Measurements from ENCODE around the gene ATAD3C.
"Not testable (repeated sequence)": the region's sequence is repeated elsewhere in the genome, so short reads cannot be mapped to it uniquely, and the experiment has no call there.

Gene ATAD3C

DNA sequence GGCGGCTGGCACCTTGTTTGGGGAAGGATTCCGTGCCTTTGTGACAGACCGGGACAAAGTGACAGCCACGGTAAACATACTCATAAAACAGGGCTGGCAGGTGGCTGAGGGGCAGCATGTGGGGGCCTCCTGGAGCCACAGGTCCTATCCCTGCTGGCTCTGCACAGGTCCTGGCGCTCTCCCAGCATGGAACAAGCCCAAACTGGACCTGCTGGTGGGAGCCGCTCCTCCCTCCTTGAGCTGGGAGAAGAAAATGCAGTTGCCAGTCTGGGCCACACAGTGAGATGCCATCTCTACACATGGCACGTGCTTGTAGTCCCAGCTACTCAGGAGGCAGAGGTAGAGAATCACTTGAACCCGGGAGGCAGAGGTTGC, 2.9 kb downstream of the ATAD3C start:
- DNase-seq: not testable (repeated sequence)

DNA sequence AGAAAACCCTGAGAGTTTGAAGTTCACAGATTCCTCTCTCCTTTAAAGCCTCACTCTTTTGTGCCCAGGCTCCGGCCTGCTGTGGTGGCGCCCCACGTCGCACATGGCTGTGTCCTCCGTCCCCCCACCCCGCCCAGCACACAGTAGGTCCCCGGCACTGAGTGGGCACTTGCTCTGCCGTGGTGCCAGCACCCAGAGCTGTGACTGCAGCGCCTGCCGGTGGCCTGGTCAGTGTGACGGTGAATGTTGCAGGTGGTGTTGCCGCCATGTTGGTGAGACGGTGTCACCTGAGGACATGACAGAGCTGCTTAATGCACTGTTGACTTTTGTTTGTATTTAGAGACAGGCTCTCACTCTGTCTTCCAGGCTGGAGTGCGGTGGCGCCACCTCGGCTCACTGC, 3.4 kb downstream of the ATAD3C start:
- no peak for DNase-seq

DNA sequence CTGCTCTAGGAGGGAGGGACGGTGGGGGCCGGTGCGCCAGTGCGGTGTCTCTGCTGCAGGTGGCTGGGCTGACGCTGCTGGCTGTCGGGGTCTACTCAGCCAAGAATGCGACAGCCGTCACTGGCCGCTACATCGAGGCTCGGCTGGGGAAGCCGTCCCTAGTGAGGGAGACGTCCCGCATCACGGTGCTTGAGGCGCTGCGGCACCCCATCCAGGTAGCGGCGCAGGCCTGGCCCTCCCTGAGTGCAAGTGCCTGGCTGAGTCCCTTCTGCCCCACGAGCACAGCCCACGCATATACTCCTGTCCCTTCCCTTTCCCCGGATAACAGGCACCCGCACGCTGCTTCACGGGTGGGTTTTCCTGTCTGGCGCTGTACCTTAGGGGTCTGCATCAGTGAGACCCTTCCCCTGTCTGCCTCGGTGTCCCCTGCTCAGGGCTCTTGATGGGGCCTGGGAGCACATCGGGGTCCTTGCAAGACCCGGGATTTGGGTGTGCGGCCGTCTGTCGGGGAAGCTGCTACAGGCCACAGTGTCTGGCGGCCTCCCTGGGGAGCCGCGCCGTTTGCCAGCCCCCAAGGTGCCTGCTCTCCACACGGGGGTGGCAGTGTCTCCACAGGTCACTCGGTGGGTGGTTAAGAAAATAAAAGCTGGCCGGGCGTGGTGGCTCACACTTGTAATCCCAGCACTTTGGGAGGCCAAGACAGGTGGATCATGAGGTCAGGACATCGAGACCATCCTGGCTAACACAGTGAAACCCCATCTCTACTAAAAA, 5.0 kb downstream of the ATAD3C start:
- not testable (repeated sequence) for DNase-seq

DNA sequence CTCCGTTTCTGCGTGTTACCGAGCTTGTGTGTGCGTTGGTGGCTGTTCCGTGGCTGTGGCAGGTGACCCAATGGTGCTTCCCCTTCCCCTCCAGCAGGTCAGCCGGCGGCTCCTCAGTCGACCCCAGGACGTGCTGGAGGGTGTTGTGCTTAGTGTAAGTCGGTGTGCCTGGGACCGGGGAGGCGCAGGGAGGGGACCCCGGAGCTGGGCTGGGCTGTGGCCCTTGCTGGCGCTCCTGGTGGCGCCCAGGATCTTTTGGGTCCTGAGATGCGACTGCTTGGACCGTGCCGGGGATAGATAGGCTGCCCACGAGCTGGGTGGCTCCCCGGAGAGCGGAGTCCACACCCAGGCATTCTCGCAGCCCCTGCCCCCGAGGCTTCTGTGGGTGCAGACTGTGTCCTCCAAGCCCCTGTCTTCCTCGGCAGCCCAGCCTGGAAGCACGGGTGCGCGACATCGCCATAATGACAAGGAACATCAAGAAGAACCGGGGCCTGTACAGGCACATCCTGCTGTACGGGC, 5.9 kb downstream of the ATAD3C start:
- DNase-seq: no peak

DNA sequence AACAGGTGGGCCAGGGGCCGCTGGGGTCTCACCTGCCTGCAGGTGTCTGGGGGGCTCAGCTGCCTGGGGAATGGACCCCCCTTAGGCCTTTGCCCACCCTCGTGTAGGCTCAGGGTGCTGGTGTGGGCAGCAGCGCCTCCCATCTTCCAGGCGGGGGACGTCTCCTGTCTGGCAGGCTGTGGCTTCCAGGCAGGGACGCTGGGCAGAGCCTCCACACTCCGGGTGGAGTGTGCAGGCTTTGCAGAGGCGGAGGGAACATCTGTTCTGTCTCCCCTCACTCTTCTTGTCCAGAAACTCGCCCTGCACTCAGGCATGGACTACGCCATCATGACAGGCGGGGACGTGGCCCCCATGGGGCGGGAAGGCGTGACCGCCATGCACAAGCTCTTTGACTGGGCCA, 6.4 kb downstream of the ATAD3C start:
- DNase-seq: not testable (repeated sequence)

DNA sequence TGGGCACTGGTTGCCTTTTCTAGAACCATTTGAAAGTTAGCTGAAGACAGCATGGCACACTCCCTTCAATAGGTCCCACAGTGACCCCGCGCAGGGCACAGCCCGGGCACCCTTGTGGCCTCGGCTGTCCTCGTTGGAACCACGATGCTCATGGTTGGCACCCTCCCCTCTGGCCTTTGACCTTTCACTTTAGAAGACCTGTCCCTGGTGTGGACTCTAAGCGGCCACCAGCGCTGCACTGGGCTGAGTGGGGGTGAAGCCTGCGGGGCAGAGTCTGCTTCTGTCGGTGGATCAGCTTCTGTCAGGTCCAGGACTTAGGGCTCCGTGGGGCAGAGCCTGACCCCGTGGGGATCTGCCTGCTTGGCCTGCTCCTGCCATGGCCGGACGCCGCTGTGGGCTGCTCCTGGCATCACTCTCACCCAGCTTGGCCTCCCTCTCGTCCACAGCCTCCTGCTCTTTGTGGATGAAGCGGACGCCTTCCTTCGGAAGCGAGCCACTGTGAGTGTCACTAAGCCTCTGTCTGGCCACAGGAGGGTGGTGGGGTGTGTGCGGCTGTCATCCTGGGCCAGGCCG, 7.3 kb downstream of the ATAD3C start:
- not testable (repeated sequence) for DNase-seq

DNA sequence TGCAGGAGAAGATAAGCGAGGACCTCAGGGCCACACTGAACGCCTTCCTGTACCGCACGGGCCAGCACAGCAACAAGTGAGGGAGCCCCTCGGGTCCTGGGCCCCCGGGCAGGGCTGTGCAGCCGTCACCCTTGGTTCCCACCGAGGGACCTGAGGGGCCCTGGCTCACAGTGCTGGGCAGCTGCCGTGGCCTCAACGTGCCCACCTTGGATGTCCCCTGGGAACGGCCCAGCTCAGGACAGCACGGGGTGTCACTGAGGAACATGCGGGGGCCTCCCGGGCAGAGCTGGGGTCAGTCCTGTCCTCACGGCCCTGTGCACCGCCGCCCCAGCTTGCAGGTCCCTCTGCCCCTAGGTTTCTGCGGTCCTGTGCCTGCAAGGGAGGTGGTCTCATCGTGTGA, 9.7 kb downstream of the ATAD3C start:
- DNase-seq: not testable (repeated sequence)

DNA sequence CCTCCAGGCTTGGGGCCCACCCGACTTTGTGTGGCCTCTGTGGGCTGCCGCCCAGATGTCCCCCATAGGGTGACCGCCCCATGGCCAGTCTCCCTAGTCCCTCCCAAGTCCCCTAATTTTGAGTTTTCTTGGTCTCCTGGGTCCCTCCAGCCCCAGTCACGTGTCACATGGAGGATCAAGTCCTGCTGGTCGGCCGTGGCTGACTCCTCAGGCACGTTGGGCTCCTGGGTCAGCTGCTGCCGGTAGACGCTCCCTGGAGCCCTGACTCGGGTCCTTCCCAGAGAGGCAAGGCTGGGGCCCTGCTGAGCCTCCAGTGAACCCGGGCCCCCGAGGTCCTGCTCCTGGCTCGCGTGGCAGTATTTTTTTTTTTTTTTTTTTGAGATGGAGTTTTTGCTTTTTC, 10.2 kb downstream of the ATAD3C start:
- DNase-seq: not testable (repeated sequence)

DNA sequence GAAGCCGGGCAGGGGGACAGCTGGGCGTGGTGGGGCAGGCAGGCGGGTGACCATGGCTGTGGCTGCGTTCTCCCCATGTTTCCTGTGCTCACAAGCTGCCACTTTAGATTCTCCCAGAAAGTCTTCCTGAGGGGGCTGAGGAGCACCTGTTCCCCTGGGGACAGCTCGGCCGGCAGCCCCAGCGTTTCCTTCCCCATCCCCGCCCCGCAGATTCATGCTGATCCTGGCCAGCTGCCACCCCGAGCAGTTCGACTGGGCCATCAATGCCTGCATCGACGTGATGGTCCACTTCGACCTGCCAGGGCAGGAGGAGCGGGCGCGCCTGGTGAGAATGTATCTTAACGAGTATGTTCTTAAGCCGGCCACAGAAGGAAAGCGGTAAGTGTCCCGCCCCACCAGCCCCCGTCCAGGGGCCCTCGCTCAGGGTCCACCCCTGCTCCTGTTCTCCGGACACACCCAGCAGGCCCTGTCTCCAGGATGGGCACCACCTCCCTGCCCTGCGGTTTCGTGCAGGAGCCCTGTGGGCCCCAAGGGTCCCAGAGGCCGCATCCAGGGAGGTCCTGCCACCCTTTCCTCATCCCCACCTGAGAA, 11.1 kb downstream of the ATAD3C start:
- DNase-seq: no peak

DNA sequence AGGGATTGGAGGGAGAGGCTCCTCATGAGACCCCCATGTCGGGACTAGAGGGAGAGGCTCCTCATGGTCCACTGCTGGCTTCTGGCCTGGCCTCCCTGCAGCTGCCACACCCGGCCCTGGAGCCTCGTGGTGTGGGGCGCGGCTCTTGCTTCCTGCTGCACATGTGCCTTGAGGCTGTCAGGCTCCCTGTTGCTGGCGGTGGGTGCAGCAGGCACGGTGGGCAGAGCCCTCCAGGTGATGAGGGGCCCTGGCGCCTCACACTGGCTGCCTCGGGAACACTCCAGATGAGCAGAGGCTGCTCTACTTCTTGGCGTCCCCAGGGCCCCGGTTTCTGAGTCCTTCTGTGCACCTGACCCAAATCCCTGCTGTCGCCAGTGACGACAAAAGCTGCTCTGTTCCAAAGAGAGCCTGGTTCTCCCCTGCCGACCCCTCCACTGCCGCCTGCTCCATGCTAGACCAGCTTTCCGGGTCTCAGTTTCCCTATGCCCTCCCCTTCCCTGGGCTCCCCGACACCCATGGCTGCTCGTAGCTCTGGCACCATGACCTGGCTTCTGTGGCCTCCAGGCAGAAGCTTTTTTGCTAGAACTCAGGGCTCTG, 12.3 kb downstream of the ATAD3C start:
- DNase-seq: no peak

DNA sequence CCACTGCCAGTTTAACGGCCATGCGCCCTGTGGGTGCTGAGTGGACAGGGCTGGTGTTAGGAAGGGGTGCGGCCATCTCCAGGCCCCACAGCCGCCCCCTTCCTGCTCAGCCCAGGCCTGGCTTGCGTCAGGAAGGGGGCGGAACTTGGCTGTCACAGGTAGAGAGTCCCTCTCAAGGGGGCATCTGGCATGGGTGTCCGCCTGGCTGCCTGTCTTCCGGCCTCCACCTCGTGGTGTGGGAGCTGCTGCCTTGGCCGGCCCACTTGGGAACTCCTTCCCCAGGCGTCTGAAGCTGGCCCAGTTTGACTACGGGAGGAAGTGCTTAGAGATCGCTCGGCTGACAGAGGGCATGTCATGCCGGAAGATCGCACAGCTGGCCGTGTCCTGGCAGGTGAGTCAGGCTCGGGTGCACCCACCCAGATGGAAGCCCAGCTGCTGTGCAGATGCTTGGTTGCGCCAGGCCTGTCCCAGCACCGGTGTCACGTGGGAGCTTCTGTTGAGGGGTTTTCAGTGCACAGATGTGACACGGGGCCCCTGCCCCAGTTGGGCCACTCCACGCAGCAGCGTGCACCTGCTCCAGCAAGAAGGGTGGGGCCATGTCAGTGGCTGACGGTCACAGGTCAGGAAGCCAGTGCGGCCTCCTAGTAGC, 13.0 kb downstream of the ATAD3C start:
- DNase-seq: no peak

DNA sequence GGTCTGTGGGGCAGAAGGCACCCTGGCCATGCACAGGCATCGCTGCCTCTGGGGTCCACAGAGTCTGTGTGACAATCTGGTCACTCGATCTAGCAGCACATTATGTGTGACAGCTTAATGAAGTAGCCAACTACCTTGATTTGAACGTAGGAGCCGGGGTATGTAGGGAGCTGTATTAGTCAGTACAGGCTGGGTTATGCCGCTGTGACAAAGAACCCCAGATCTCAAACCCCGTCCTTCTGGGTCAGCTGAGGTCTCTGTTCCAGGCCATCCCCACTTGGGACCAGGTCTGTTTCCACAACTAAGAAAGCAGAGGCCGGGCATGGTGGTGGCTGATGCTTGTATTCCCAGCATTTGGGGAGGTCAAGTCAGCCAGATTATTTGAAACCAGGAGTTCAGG, 13.8 kb downstream of the ATAD3C start:
- no peak for DNase-seq

DNA sequence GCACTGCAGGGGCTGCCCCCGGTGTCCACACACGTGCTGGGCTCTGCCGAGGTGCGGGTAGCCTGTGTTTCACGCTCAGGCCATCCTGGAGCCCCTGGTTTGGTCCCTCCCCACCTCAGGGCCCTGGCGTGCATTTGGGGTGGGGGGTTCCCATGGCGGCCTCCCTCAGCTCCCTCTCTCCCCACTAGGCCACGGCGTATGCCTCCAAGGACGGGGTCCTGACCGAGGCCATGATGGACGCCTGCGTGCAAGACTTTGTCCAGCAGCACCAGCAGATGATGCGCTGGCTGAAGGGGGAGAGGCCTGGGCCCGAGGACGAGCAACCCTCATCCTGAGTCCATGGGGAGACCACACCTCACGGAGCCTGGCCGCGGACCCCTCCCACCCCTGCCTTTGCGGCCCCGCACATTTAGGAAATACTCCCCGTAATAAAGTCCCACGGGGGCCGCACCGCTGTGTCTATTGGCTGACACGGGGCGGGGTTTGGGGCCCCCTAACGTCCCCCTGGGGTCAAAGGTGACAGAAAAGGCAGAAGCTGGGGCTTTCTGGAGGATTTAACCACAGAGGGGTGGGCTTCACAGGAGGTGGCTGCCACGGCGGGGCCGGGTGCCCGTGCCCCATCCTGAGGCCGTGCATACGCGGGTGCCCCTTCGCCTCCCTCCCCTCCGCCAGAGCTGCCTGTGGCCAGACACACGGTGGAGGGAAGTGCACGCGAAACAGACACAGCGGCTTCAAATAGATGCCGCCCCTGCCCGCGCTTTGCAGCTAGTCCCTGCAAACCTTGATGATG, 18.9 kb downstream of the ATAD3C start:
- DNase-seq: not testable (repeated sequence)

DNA sequence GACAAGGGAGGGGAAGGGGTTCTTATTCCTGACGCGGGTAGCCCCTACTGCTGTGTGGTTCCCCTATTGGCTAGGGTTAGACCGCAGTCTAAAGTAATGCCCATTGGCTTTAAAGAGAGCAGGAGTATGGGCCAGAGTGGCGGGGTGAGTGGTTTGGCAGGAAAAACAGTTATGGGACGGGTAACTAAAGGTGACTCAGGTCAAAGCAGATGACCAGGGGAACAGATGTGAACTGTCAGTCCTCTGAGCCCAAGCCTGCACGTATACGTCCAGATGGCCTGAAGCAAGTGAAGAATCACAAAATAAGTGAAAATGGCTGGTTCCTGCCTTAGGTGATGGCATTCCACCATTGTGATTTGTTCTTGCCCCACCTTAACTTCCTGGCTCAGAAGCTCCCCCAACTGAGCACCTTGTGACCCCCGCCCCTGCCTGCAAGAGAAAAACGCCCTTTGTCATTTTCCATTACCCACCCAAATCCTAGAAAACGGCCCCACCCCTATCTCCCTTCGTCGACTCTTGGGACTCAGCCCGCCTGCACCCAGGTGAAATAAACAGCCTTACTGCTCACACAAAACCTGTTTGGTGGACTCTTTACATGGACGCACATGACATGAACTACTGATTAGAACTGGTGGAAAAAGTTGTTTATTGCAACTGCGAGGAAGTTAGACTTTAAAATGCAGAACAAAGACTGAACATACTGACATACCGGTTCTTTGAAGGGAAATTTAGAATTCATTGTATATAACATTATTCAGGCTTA, 21.3 kb downstream of the ATAD3C start:
- DNase-seq: no peak

DNA sequence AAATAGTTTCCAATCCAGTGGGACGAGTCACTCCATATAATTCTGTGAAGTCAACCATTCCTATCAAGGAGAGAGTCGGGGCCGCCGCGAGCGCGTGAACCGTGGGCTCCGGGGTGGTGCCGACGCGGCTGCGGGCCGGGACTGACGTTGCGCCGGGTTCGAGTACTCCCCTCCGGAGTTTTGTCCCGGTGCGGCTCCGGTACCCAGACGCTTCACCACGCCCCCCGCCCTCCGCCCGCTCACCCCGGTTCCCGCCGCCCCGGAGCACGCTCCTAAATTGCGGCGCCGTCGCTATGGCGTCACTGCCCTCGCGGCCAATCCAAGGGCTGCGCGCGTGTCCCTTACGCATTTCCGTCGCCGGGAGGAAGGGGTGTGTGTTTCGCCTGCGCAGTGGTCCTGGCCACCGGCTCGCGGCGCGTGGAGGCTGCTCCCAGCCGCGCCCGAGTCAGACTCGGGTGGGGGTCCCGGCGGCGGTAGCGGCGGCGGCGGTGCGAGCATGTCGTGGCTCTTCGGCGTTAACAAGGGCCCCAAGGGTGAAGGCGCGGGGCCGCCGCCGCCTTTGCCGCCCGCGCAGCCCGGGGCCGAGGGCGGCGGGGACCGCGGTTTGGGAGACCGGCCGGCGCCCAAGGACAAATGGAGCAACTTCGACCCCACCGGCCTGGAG, 22.0 kb downstream of the ATAD3C start, which contains the start of gene ATAD3B:
TSS of gene ATAD3B (plus strand) at position 377 of the 664 bp plus-strand sequence. CDS start at position 497, 120 bp downstream.
- DNase-seq: peak; percentile 69 to 84 (median 80)

DNA sequence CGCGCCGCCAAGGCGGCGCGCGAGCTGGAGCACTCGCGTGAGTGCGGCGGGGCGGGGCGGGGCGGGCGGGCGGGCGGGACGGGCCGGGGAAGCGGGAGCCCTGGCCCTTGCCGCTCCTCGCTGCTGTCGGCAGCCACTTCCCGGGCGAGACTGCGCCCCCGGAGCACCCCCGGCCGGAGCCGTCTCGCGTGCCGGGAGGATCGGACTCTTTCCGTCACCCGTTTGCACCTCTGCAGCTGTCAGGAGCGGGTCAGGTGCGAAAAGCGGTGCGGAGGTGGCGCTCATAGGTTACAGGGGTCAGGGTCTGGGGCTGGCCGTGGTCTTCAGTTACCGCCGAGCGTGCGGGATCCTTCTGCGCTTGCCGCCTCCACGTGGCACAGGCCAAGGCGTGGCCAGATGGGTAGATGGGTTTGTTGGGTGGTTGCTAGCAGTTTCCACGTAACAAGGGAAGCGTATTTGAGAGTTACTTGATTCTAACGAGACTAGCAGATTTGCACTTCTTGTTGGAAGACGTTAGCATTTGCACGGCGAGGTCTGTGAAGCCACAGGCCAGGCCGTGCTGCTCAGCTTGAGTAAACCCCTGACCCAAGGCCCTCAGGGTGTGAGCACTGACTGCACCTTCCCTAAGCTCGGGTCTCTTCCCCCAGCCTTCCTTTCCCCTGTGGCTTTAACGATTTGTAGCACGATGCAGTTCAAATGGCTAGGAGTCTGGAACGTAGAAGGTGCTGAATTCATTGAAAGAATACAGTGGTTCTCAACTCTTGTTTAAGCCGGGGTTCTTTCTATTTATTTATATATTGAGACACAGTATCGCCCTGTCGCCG, 22.8 kb downstream of the ATAD3C start:
- DNase-seq: not testable (repeated sequence)

DNA sequence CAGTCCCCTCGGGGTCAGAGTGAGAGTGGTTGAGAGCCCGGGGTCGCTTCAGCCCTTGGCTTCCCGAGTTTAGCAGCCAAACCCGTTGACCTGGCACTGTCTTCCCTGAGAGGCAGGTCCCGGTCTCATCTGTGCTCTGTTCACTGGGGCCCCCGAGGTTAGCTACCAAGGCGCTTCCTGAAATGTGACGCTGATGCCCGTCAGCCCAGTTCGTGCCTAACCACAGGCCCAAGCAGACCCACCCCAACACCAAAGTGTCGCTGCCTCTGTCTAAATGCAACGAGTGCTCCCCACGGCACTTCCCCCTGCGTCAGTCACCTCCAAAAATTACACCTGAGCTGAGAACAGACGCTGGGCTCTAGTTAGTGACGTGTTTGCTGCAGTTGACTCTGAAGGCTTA, 26.5 kb downstream of the ATAD3C start:
- not testable (repeated sequence) for DNase-seq

DNA sequence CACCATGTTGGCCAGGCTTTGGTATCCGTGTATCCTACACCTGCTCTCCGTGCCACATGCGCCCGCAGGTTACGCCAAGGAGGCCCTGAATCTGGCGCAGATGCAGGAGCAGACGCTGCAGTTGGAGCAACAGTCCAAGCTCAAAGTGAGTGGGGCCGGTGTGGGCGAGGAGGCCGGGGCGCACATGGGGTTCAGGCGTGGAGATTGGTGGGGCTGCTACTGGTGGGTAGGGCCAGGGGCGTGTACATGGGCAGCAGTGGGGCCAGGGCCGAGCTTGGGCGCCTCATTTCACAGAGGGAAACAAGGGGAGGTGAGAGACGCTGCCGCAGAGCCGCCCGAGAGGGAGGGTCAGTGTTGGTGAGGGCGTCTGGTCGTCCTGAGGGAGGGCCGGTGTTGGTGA, 27.7 kb downstream of the ATAD3C start:
- no peak for DNase-seq

DNA sequence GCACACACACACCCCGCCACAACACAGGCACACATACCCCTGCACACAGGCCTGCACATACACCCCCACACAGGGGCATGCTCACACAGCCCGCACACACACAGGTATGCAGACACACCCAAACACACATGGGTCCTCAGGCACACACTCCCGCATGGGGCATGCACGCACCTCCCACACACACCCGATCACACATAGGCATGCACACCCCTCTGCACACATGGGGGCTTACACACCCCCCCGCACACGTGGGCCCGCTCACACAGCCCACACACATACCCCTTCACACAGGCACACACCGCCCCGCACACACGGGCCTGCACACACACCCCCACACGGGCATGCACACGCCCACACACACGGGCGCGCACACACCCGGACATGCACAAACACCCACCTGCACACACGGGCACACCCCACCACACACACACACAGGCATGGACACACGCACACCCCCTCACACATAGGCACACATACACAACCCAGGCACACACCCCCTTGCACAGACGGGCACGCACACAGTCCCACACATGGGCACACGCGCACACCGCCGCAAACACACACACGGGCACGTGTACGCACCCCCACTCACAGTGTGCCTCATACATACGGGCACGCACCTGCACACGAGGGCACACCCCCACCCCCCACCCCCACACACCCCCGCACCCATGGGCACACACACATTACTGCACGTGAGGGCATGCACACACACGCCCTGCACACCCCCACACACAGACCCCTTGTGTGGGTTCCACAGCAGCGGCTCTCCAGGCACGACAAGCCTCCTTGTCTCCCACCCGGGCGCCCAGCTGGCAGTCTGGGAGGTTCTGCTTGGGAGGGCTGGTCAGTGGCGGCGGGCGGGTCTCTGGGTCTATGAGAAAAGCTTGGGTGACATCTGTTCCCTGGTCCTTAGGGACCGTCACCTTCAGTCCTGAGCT, 30.3 kb downstream of the ATAD3C start:
- DNase-seq: no peak

Data from activated naive CD4-positive, alpha-beta T cell (primary cell).